ENCODE results near the gene ZNF333. TPM values are rescaled to one million over a fixed set of nuclear protein-coding genes. Genes with fewer than 3 reads are reported as not detected.

ZNF333 gene
- total RNA-seq, 1 experiment from 2014 or later = 6.0 TPM

DNA sequence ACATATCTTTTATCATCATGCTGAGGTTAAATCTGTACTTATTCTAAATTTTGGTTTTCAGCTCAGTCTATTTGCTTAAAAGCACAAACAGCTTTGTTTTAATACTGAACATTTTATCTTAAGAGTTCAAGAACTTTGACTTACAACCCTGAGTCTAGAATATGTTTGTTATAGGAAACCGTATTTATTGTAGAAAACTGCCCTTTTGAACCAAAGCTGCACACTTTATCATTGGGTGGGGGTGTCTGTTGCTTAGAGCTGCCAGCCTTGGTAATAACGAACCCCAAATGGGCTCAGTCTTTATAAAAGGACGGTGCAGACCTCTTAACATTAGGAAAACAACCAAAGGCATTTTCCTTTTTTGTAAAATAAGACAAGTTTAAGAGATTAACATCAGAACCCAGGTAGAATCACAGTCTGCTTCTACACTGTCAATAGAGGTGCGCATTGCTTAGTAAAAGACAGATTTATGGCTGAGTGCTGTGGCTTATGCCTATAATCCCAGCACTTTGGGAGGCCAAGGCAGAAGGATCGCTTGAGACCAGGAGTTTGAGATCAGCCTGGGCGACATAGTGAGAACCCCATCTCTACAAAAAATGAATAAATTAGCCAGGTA is 29.9 kb upstream of the ZNF333 start:
- Mint-ChIP-seq H3K9me3 (peaks cover 2 to 89% of the 10 kb centered on the region in 2 experiments; a peak in 4 of 5 replicates), H3K27me3 (ENCODE audit: low read depth) (peaks cover 3% of the 10 kb centered on the region), H3K4me1 (no peaks in the 10 kb centered on the region), H3K4me3 (no peak overlapping the region), H3K36me3 (ENCODE audit: insufficient read depth in 1 of 3, low read depth in 3 of 3) (peaks cover 0 to 4% (median 2%) of the 10 kb centered on the region in 3 experiments; a peak in 4 of 7 replicates), H3K27ac (no peak overlapping the region; a peak in 1 of 7 replicates)
- no peak overlapping the region for H3K14ac ChIP-seq (ENCODE audit: insufficient read depth, low read length)
- H3K4ac ChIP-seq (ENCODE audit: low read depth, low read length) = no peak overlapping the region
- no peak overlapping the region for H2BK5ac ChIP-seq (ENCODE audit: insufficient read length, low read length)
- H4K5ac ChIP-seq (ENCODE audit: insufficient read length, low read depth, low read length) = no peak overlapping the region
- H3K56ac ChIP-seq (ENCODE audit: insufficient read length, low read depth, low read length) = no peak overlapping the region
- no peak overlapping the region for H2AFZ ChIP-seq (ENCODE audit: low read length)
- H3K4me2 ChIP-seq (ENCODE audit: insufficient read depth, insufficient read length, low read length) = no peak overlapping the region
- no peaks in the 10 kb centered on the region for H3K79me1 ChIP-seq (ENCODE audit: insufficient read depth, low read depth, low read length, poor library complexity, severe bottlenecking)
- TF ChIP-seq, protein P1, sequence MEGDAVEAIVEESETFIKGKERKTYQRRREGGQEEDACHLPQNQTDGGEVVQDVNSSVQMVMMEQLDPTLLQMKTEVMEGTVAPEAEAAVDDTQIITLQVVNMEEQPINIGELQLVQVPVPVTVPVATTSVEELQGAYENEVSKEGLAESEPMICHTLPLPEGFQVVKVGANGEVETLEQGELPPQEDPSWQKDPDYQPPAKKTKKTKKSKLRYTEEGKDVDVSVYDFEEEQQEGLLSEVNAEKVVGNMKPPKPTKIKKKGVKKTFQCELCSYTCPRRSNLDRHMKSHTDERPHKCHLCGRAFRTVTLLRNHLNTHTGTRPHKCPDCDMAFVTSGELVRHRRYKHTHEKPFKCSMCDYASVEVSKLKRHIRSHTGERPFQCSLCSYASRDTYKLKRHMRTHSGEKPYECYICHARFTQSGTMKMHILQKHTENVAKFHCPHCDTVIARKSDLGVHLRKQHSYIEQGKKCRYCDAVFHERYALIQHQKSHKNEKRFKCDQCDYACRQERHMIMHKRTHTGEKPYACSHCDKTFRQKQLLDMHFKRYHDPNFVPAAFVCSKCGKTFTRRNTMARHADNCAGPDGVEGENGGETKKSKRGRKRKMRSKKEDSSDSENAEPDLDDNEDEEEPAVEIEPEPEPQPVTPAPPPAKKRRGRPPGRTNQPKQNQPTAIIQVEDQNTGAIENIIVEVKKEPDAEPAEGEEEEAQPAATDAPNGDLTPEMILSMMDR (conservative IDR thresholded peaks at IDR 0.05) = no peak
- no peaks in the 10 kb centered on the region for H4K20me1 ChIP-seq (ENCODE audit: control insufficient read depth, insufficient read depth, insufficient read length)
- H3K18ac ChIP-seq (ENCODE audit: insufficient read length, low read depth, low read length) = no peak overlapping the region
- H4K91ac ChIP-seq (ENCODE audit: insufficient read length, low read depth, low read length) = no peak overlapping the region
- H3K9ac ChIP-seq (ENCODE audit: extremely low read depth, insufficient read length, low read length) = no peak overlapping the region
- no peak overlapping the region for H3K27ac ChIP-seq (ENCODE audit: insufficient read length, low read depth, low read length)
- H3K23me2 ChIP-seq (ENCODE audit: insufficient read length, low read depth, low read length, poor library complexity, severe bottlenecking) = no peaks in the 10 kb centered on the region
- H2AK5ac ChIP-seq (ENCODE audit: insufficient read length, low read length) = no peak overlapping the region
- H3K9me3 ChIP-seq (ENCODE audit: control insufficient read depth, low read depth, low read length) = no peaks in the 10 kb centered on the region
- no peak overlapping the region for H4K8ac ChIP-seq (replicated peaks; ENCODE audit: insufficient read length, low read depth, low read length)
- H3K79me2 ChIP-seq (ENCODE audit: insufficient read depth, low read length) = no peaks in the 10 kb centered on the region
- H3T11ph ChIP-seq (ENCODE audit: low read length) = no peak overlapping the region
- H3K23ac ChIP-seq (ENCODE audit: insufficient read length, low read depth, low read length) = no peak overlapping the region
- H3K4me1 ChIP-seq (ENCODE audit: insufficient read depth, low read length) = no peaks in the 10 kb centered on the region
- H2BK120ac ChIP-seq (ENCODE audit: low read depth, low read length, poor library complexity, severe bottlenecking) = no peak overlapping the region
- no peak overlapping the region for H2BK20ac ChIP-seq (ENCODE audit: low read depth, low read length, poor library complexity, severe bottlenecking)
- no CpG with 5 or more reads among the region's 6 CpGs for WGBS (ENCODE audit: extremely low coverage, insufficient read length, low lambda C conversion rate)
- no peaks in the 10 kb centered on the region for H3K27me3 ChIP-seq (ENCODE audit: insufficient read depth, low read length)
- H2BK12ac ChIP-seq (ENCODE audit: insufficient read length, low read depth, low read length) = no peak overlapping the region
- no peak overlapping the region for H2BK15ac ChIP-seq (ENCODE audit: low read depth, low read length)
- no peak for DNase-seq
